SK-N-SH treated with all-trans-retinoic acid at 6 μM for 48 hours (cell line): ENCODE data around the gene BIRC3.

Experiments used
- ATAC-seq: fragments of 200-7000 bp; cut with Tn5 transposase; 3 replicates; pipeline ENCODE4 v1.9.1; 2020; ENCODE audit warnings: mild to moderate bottlenecking, moderate library complexity
- CREB5 ChIP-seq: fragments of 250-450 bp; sonication (Bioruptor Pico); IDR thresholded peaks from 2 replicates; pipeline ENCODE4 v1.5.1; 2020; ENCODE audit warnings: low read depth, mild to moderate bottlenecking, moderate library complexity
- CSDC2 ChIP-seq: fragments of 250-450 bp; sonication (Bioruptor Pico); IDR thresholded peaks from 2 replicates; pipeline ENCODE4 v1.5.0; 2020; ENCODE audit warnings: mild to moderate bottlenecking, moderate library complexity
- CSRNP3 ChIP-seq: fragments of 250-450 bp; sonication (Bioruptor Pico); IDR thresholded peaks from 2 replicates; pipeline ENCODE4 v1.5.1; 2021; ENCODE audit warnings: mild to moderate bottlenecking, moderate library complexity
- ESRRG ChIP-seq: fragments of 250-450 bp; sonication (Bioruptor Pico); IDR thresholded peaks from 2 replicates; pipeline ENCODE4 v1.6.1; 2021; ENCODE audit warnings: mild to moderate bottlenecking
- ISL1 ChIP-seq: fragments of 250-450 bp; sonication (Bioruptor Pico); IDR thresholded peaks from 2 replicates; pipeline ENCODE4 v2.1.2; 2022; ENCODE audit warnings: mild to moderate bottlenecking, moderate library complexity
- OSR1 ChIP-seq: fragments of 250-450 bp; sonication (Bioruptor Pico); IDR thresholded peaks from 2 replicates; pipeline ENCODE4 v1.8.0; 2022; ENCODE audit warnings: moderate library complexity, mild to moderate bottlenecking, inconsistent platforms
- PATZ1 ChIP-seq: fragments of 250-450 bp; sonication (Bioruptor Pico); IDR thresholded peaks from 2 replicates; pipeline ENCODE4 v1.8.0; 2020; ENCODE audit warnings: mild to moderate bottlenecking, moderate library complexity, borderline replicate concordance
- POU6F1 ChIP-seq: fragments of 250-450 bp; sonication (Bioruptor Pico); IDR thresholded peaks from 2 replicates; pipeline ENCODE4 v1.8.0; 2021; ENCODE audit warnings: low read depth, mild to moderate bottlenecking, moderate library complexity, borderline replicate concordance
- PPARA ChIP-seq: fragments of 250-450 bp; sonication (Bioruptor Pico); IDR thresholded peaks from 2 replicates; pipeline ENCODE4 v1.5.0; 2020; ENCODE audit warnings: mild to moderate bottlenecking, borderline replicate concordance
- RARB ChIP-seq: fragments of 250-450 bp; sonication (Bioruptor Pico); IDR thresholded peaks from 2 replicates; pipeline ENCODE4 v1.8.0; 2021; ENCODE audit warnings: mild to moderate bottlenecking, moderate library complexity
- SNAI2 ChIP-seq: fragments of 250-450 bp; sonication (Bioruptor Pico); IDR thresholded peaks from 2 replicates; pipeline ENCODE4 v1.5.0; 2020; ENCODE audit warnings: mild to moderate bottlenecking, moderate library complexity
- TCF4 ChIP-seq: fragments of 250-450 bp; sonication (Bioruptor Pico); IDR thresholded peaks from 2 replicates; pipeline ENCODE4 v1.8.0; 2021; ENCODE audit warnings: mild to moderate bottlenecking, moderate library complexity, borderline replicate concordance
- TOX ChIP-seq: fragments of 250-450 bp; sonication (Bioruptor Pico); IDR thresholded peaks from 2 replicates; pipeline ENCODE4 v1.8.0; 2021; ENCODE audit warnings: mild to moderate bottlenecking, moderate library complexity, borderline replicate concordance
- TSHZ2 ChIP-seq: fragments of 250-450 bp; sonication (Bioruptor Pico); IDR thresholded peaks from 2 replicates; pipeline ENCODE4 v1.5.0; 2020; ENCODE audit warnings: mild to moderate bottlenecking, moderate library complexity
- ZFP30 ChIP-seq: fragments of 450-650 bp; formaldehyde crosslinking; IDR thresholded peaks from 2 replicates; pipeline ENCODE4 v1.5.0; 2022; ENCODE audit warnings: mild to moderate bottlenecking, moderate library complexity
- ZNF565 ChIP-seq: fragments of 450-650 bp; formaldehyde crosslinking; conservative IDR thresholded peaks from 2 replicates; pipeline ENCODE4 v1.5.0; 2020; ENCODE audit warnings: low read depth, mild to moderate bottlenecking, moderate library complexity
- ZNF70 ChIP-seq: fragments of 450-650 bp; formaldehyde crosslinking; IDR thresholded peaks from 2 replicates; pipeline ENCODE4 v1.5.0; 2020; ENCODE audit warnings: mild to moderate bottlenecking, moderate library complexity

The BIRC3 gene

GRCh38 chr11:102386136-102386734 lies 69.0 kb downstream of the BIRC3 start (continued):
- TF ChIP-seq CREB5 (CRISPR knock-in tag) (no peak), POU6F1 (no peak), OSR1 (no peak), SNAI2 (no peak), TSHZ2 (no peak), RARB (CRISPR knock-in tag) (no peak), ZNF565 (CRISPR knock-in tag) (no peak), ZFP30 (CRISPR knock-in tag) (no peak)
- TF ChIP-seq, all 23 proteins: peak for 0

GRCh38 chr11:102387043-102387781 lies 69.9 kb downstream of the BIRC3 start:
- ATAC-seq, result no peak
- TF ChIP-seq CSRNP3 (CRISPR knock-in tag), result no peak
- no peak for TF ChIP-seq POU6F1
- no peak for TF ChIP-seq ISL1
- TF ChIP-seq TOX (CRISPR knock-in tag), result no peak
- no peak for TF ChIP-seq TSHZ2
- TF ChIP-seq SNAI2, result no peak
- TF ChIP-seq OSR1, result no peak
- TF ChIP-seq CSDC2, result no peak
- no peak for TF ChIP-seq ZNF70 (CRISPR knock-in tag)
- no peak for TF ChIP-seq ESRRG (CRISPR knock-in tag)
- no peak for TF ChIP-seq TCF4 (CRISPR knock-in tag)
- no peak for TF ChIP-seq ZNF565 (CRISPR knock-in tag)
- no peak for TF ChIP-seq PATZ1 (CRISPR knock-in tag)
- TF ChIP-seq CREB5 (CRISPR knock-in tag), result no peak
- TF ChIP-seq PPARA (CRISPR knock-in tag), result no peak
